Measurements from ENCODE around the gene SNAP25.

SNAP25 gene

DNA sequence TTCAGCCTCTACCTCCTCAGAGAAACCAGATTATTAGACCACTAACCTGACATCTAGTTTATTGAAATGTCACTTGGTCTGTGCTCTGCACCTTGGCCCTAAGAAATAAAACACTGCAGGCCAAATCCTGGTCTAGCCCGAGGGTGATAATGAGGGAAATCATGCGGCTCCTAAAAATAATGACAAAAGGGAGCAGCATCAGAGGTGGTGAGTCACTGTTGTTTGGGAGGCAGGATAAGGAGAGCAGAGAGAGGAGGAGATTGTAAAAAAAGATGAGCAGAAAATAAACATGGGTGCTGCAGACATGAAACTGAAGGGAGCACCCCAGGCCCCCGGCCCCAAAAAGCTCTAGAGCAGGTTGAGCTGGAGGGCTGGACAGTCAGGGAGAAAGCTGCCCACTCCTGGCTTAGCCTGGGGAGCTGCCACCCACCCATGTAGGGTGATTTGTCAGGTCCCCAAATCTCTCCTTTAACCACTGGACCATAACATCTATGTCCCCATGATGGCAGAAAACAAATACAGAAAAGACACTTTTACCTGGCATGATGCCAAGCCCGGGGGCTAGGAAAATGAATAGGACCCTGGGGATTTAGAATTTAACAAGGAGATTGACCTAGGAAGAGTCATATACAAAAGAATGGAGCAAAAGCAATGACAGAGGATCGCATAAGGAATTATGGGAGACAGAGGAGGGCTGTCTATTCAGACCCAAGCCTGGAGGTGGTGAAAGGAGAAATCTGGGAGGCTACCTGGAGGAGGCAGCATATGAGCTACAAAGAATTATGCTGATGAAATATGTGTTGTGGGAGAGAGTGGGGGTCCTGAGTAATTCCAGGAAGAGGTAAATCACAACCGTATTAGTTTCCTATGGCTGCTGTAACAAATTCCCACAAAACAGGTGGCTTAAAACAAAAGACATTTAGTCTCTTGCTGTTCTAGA is 103.7 kb downstream of the SNAP25 start:
- DNase-seq (ENCODE audit: low read depth in 1 of 2, low spot score in 1 of 2) = no peak
- Histone ChIP-seq H3K27me3 (ENCODE audit: insufficient read depth, poor library complexity, severe bottlenecking) (no peaks in the 10 kb centered on the region), H3K4me3 (replicated peaks; ENCODE audit: insufficient read depth, low read length) (no peak overlapping the region), H3K27ac (replicated peaks) (no peak overlapping the region)
- TF ChIP-seq SPI1 (IDR thresholded peaks at IDR 0.05; ENCODE audit: borderline replicate concordance, low read depth) (no peak), POLR2AphosphoS5 (IDR thresholded peaks at IDR 0.05; ENCODE audit: low read depth) (no peak), GABPA (IDR thresholded peaks at IDR 0.05; ENCODE audit: low read depth) (no peak)
- TF ChIP-seq, protein P1, sequence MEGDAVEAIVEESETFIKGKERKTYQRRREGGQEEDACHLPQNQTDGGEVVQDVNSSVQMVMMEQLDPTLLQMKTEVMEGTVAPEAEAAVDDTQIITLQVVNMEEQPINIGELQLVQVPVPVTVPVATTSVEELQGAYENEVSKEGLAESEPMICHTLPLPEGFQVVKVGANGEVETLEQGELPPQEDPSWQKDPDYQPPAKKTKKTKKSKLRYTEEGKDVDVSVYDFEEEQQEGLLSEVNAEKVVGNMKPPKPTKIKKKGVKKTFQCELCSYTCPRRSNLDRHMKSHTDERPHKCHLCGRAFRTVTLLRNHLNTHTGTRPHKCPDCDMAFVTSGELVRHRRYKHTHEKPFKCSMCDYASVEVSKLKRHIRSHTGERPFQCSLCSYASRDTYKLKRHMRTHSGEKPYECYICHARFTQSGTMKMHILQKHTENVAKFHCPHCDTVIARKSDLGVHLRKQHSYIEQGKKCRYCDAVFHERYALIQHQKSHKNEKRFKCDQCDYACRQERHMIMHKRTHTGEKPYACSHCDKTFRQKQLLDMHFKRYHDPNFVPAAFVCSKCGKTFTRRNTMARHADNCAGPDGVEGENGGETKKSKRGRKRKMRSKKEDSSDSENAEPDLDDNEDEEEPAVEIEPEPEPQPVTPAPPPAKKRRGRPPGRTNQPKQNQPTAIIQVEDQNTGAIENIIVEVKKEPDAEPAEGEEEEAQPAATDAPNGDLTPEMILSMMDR (IDR thresholded peaks at IDR 0.05; ENCODE audit: insufficient read depth, low read length) = no peak
- TF ChIP-seq, protein P2, sequence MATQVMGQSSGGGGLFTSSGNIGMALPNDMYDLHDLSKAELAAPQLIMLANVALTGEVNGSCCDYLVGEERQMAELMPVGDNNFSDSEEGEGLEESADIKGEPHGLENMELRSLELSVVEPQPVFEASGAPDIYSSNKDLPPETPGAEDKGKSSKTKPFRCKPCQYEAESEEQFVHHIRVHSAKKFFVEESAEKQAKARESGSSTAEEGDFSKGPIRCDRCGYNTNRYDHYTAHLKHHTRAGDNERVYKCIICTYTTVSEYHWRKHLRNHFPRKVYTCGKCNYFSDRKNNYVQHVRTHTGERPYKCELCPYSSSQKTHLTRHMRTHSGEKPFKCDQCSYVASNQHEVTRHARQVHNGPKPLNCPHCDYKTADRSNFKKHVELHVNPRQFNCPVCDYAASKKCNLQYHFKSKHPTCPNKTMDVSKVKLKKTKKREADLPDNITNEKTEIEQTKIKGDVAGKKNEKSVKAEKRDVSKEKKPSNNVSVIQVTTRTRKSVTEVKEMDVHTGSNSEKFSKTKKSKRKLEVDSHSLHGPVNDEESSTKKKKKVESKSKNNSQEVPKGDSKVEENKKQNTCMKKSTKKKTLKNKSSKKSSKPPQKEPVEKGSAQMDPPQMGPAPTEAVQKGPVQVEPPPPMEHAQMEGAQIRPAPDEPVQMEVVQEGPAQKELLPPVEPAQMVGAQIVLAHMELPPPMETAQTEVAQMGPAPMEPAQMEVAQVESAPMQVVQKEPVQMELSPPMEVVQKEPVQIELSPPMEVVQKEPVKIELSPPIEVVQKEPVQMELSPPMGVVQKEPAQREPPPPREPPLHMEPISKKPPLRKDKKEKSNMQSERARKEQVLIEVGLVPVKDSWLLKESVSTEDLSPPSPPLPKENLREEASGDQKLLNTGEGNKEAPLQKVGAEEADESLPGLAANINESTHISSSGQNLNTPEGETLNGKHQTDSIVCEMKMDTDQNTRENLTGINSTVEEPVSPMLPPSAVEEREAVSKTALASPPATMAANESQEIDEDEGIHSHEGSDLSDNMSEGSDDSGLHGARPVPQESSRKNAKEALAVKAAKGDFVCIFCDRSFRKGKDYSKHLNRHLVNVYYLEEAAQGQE (IDR thresholded peaks at IDR 0.05; ENCODE audit: insufficient replicate concordance, low read depth) = no peak

DNA sequence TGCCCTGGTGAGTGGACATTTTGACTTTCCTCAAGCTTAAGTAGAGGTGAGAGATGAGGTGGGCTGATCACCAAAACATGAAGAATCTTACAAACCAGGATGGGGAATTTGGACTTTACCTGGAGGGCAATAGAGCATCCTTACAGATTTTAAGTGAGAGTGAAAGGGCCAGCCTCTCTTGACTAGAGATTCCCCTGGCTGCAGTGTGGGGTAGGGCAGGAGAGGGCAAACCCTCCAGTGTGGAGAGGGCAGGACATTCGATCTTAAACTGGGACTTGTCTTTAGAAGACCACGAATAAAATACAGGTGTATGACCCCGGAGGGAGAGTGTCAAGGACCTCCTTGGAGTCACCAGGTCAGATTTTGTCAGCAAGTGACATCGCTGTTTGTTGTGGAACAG is 105.1 kb downstream of the SNAP25 start:
- H3K4me3 ChIP-seq (replicated peaks; ENCODE audit: insufficient read depth, low read length) = no peak overlapping the region
- no peak overlapping the region for H3K27ac ChIP-seq (replicated peaks)
- TF ChIP-seq POLR2AphosphoS5 (IDR thresholded peaks at IDR 0.05; ENCODE audit: low read depth) (no peak), SPI1 (IDR thresholded peaks at IDR 0.05; ENCODE audit: borderline replicate concordance, low read depth) (no peak), GABPA (IDR thresholded peaks at IDR 0.05; ENCODE audit: low read depth) (no peak)
- TF ChIP-seq, protein P1 (IDR thresholded peaks at IDR 0.05; ENCODE audit: insufficient read depth, low read length) = no peak
- TF ChIP-seq, protein P2 (IDR thresholded peaks at IDR 0.05; ENCODE audit: insufficient replicate concordance, low read depth) = no peak
- no peaks in the 10 kb centered on the region for H3K27me3 ChIP-seq (ENCODE audit: insufficient read depth, poor library complexity, severe bottlenecking)
- no peak for DNase-seq (ENCODE audit: low read depth in 1 of 2, low spot score in 1 of 2)

DNA sequence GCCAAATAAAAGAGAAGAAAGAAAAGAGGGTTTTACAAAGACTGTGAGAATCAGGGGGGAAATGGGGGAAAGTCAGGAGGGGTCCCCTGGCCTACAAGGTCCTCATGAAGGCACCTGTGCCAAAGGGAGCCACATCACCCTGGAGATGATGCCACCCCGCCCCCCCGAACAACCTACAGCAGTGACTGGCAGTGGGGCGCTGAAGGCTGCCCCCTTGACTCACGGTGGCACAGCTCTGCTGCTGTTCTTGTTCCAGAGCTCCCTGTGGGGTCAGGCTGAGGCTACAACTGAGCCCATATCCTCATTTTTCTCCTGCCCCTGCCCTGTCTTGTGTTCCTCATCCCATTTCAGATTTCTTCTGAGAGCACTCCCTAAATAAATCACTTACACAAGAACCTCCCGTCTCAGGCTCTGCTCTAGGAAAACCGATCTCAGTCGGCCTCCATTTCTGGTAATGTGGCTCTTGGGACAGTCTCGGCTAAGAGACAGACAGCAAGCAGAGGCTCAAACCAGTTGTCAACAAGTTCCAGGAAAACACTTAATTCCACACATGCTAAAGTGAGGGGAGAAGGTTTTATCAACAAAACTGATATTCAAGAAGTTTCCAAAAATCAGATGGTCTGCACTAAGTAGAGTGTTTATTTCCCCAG is 105.7 kb downstream of the SNAP25 start:
- TF ChIP-seq, protein P1 (IDR thresholded peaks at IDR 0.05; ENCODE audit: insufficient read depth, low read length) = no peak
- TF ChIP-seq GABPA (IDR thresholded peaks at IDR 0.05; ENCODE audit: low read depth) (no peak), SPI1 (IDR thresholded peaks at IDR 0.05; ENCODE audit: borderline replicate concordance, low read depth) (no peak), POLR2AphosphoS5 (IDR thresholded peaks at IDR 0.05; ENCODE audit: low read depth) (no peak)
- TF ChIP-seq, protein P2 (IDR thresholded peaks at IDR 0.05; ENCODE audit: insufficient replicate concordance, low read depth) = no peak
- no peak for DNase-seq (ENCODE audit: low read depth in 1 of 2, low spot score in 1 of 2)

More for the DNA sequence above, 105.7 kb downstream of the SNAP25 start:
- Histone ChIP-seq H3K4me3 (replicated peaks; ENCODE audit: insufficient read depth, low read length) (no peak overlapping the region), H3K27me3 (ENCODE audit: insufficient read depth, poor library complexity, severe bottlenecking) (no peaks in the 10 kb centered on the region), H3K27ac (replicated peaks) (no peak overlapping the region)

Data from HL-60 (cell line).